ENCODE data around the gene CCBE1. TPM values are rescaled to one million over a fixed set of nuclear protein-coding genes. Genes with fewer than 3 reads are reported as not detected.

CCBE1 gene
- total RNA-seq, 4 donors from 2014 or later: 2.2 to 7.7 (median 4.1) TPM

- no peak overlapping the region for H3K27ac ChIP-seq
- no peaks in the 10 kb centered on the region for H3K9me3 ChIP-seq
- peaks cover 0 to 14% (median 0%) of the 10 kb centered on the region in 3 donors for H3K4me1 ChIP-seq
- peaks cover 3% of the 10 kb centered on the region for H3K27me3 ChIP-seq
- 33 to 40% methylated on average over 1 of the region's 2 CpGs for WGBS, 2 donors (ENCODE audit: low coverage in 1 of 2)
- no peak overlapping the region for H3K4me3 ChIP-seq
- no peak for TF ChIP-seq POLR2AphosphoS5 (IDR thresholded peaks at IDR 0.05)
- H3K36me3 ChIP-seq: no peaks in the 10 kb centered on the region
- ATAC-seq: no peak
These were observed 10.1 kb upstream of the CCBE1 start for GRCh38 chr18:59707306-59707705.

GRCh38 chr18:59706499-59706898 is 9.3 kb upstream of the CCBE1 start:
- Histone ChIP-seq H3K27me3 (peaks cover 3% of the 10 kb centered on the region), H3K9me3 (no peaks in the 10 kb centered on the region), H3K36me3 (no peaks in the 10 kb centered on the region), H3K4me3 (no peak overlapping the region), H3K4me1 (peaks cover 0 to 14% (median 0%) of the 10 kb centered on the region in 3 donors), H3K27ac (no peak overlapping the region)
- TF ChIP-seq POLR2A (IDR thresholded peaks at IDR 0.05) (no peak), EP300 (IDR thresholded peaks at IDR 0.05) (no peak), POLR2AphosphoS5 (IDR thresholded peaks at IDR 0.05) (no peak)
- TF ChIP-seq, protein P1, sequence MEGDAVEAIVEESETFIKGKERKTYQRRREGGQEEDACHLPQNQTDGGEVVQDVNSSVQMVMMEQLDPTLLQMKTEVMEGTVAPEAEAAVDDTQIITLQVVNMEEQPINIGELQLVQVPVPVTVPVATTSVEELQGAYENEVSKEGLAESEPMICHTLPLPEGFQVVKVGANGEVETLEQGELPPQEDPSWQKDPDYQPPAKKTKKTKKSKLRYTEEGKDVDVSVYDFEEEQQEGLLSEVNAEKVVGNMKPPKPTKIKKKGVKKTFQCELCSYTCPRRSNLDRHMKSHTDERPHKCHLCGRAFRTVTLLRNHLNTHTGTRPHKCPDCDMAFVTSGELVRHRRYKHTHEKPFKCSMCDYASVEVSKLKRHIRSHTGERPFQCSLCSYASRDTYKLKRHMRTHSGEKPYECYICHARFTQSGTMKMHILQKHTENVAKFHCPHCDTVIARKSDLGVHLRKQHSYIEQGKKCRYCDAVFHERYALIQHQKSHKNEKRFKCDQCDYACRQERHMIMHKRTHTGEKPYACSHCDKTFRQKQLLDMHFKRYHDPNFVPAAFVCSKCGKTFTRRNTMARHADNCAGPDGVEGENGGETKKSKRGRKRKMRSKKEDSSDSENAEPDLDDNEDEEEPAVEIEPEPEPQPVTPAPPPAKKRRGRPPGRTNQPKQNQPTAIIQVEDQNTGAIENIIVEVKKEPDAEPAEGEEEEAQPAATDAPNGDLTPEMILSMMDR (IDR thresholded peaks at IDR 0.05): no peak
- WGBS, 2 donors (ENCODE audit: low coverage in 1 of 2): 65% methylated on average over 4 of the region's 5 CpGs; no CpG with 5 or more reads in 1 of the 2 donors
- ATAC-seq: no peak

GRCh38 chr18:59705145-59705544 is 7.9 kb upstream of the CCBE1 start:
- Histone ChIP-seq H3K4me3 (no peak overlapping the region), H3K27me3 (peaks cover 4% of the 10 kb centered on the region), H3K27ac (no peak overlapping the region), H3K4me1 (peaks cover 0 to 19% (median 0%) of the 10 kb centered on the region in 3 donors), H3K9me3 (no peaks in the 10 kb centered on the region), H3K36me3 (no peaks in the 10 kb centered on the region)
- TF ChIP-seq EP300 (IDR thresholded peaks at IDR 0.05): no peak
- TF ChIP-seq POLR2A (IDR thresholded peaks at IDR 0.05): no peak
- TF ChIP-seq, protein P1 (IDR thresholded peaks at IDR 0.05): no peak
- TF ChIP-seq POLR2AphosphoS5 (IDR thresholded peaks at IDR 0.05): no peak
- WGBS, 2 donors (ENCODE audit: low coverage in 1 of 2): 25 to 62% methylated on average over 1 of the region's 1 CpG
- ATAC-seq: no peak

- no peak for ATAC-seq
- H3K27me3 ChIP-seq: peaks cover 7% of the 10 kb centered on the region
- H3K27ac ChIP-seq: no peak overlapping the region
- WGBS, 2 donors (ENCODE audit: low coverage in 1 of 2): 75 to 78% methylated on average over 1 of the region's 1 CpG
- H3K9me3 ChIP-seq: no peaks in the 10 kb centered on the region
- H3K4me3 ChIP-seq: no peak overlapping the region
- TF ChIP-seq, protein P1 (IDR thresholded peaks at IDR 0.05): no peak
- TF ChIP-seq POLR2AphosphoS5 (IDR thresholded peaks at IDR 0.05) (no peak), EP300 (IDR thresholded peaks at IDR 0.05) (no peak), POLR2A (IDR thresholded peaks at IDR 0.05) (no peak)
- no peaks in the 10 kb centered on the region for H3K36me3 ChIP-seq
- peaks cover 0 to 22% (median 0%) of the 10 kb centered on the region in 3 donors for H3K4me1 ChIP-seq
These were observed 6.9 kb upstream of the CCBE1 start for GRCh38 chr18:59704146-59704545.

GRCh38 chr18:59701272-59701671 is 4.0 kb upstream of the CCBE1 start:
- H3K27ac ChIP-seq: no peak overlapping the region
- no peak for ATAC-seq

More at GRCh38 chr18:59701272-59701671, 4.0 kb upstream of the CCBE1 start:
- peaks cover 0 to 43% (median 15%) of the 10 kb centered on the region in 3 donors for H3K4me1 ChIP-seq
- TF ChIP-seq POLR2A (IDR thresholded peaks at IDR 0.05) (no peak), EP300 (IDR thresholded peaks at IDR 0.05) (no peak), POLR2AphosphoS5 (IDR thresholded peaks at IDR 0.05) (no peak)
- TF ChIP-seq, protein P1 (IDR thresholded peaks at IDR 0.05): no peak
- no peaks in the 10 kb centered on the region for H3K9me3 ChIP-seq
- no peaks in the 10 kb centered on the region for H3K36me3 ChIP-seq
- WGBS, 2 donors (ENCODE audit: low coverage in 1 of 2): 81 to 93% methylated on average over 3 of the region's 3 CpGs
- no peak overlapping the region for H3K4me3 ChIP-seq
- peaks cover 31% of the 10 kb centered on the region for H3K27me3 ChIP-seq
